H9 (cell line): ENCODE data around the gene TNFAIP2. TPM values are rescaled to one million over a fixed set of nuclear protein-coding genes. Genes with fewer than 3 reads are reported as not detected.

Experiments
- DNase-seq: peaks from one replicate; pipeline ENCODE4 v3.0.0-alpha.2; 2017
- H2AFZ ChIP-seq: one replicate; pipeline ENCODE4 v1.6.1; 2013; ENCODE audit warnings: mild to moderate bottlenecking, low read length, control low read depth, moderate library complexity
- H2AK5ac ChIP-seq: 2 replicates; pipeline ENCODE4 v1.6.1; 2013; ENCODE audit warnings: low read length, control low read depth, mixed read lengths; ENCODE audit not compliant: insufficient read length
- H2BK120ac ChIP-seq: one replicate; pipeline ENCODE4 v1.6.1; 2013; ENCODE audit warnings: low read depth, mild to moderate bottlenecking, low read length, control low read depth, inconsistent platforms; ENCODE audit not compliant: poor library complexity, severe bottlenecking
- H2BK12ac ChIP-seq: 2 replicates; pipeline ENCODE4 v1.6.1; 2013; ENCODE audit warnings: low read length, control low read depth, mixed read lengths, low read depth; ENCODE audit not compliant: insufficient read length
- H2BK15ac ChIP-seq: 2 replicates; pipeline ENCODE4 v1.6.1; 2013; ENCODE audit warnings: low read depth, low read length, control low read depth
- H2BK20ac ChIP-seq: one replicate; pipeline ENCODE4 v1.6.1; 2013; ENCODE audit warnings: low read depth, mild to moderate bottlenecking, low read length, control low read depth, inconsistent platforms; ENCODE audit not compliant: poor library complexity, severe bottlenecking
- H2BK5ac ChIP-seq: 2 replicates; pipeline ENCODE4 v1.6.1; 2013; ENCODE audit warnings: low read length, control low read depth, mixed read lengths; ENCODE audit not compliant: insufficient read length
- H3K14ac ChIP-seq: 2 replicates; pipeline ENCODE4 v1.6.1; 2013; ENCODE audit warnings: low read length, control low read depth; ENCODE audit not compliant: insufficient read depth
- H3K18ac ChIP-seq: 2 replicates; pipeline ENCODE4 v1.6.1; 2013; ENCODE audit warnings: low read depth, mild to moderate bottlenecking, mixed read lengths, low read length, control low read depth; ENCODE audit not compliant: insufficient read length
- H3K23ac ChIP-seq: 2 replicates; pipeline ENCODE4 v1.6.1; 2013; ENCODE audit warnings: low read length, control low read depth, mixed read lengths, low read depth; ENCODE audit not compliant: insufficient read length
- H3K23me2 ChIP-seq: 2 replicates; pipeline ENCODE4 v1.6.1; 2013; ENCODE audit warnings: low read depth, mild to moderate bottlenecking, mixed read lengths, low read length, control low read depth; ENCODE audit not compliant: insufficient read length, poor library complexity, severe bottlenecking
- H3K27ac ChIP-seq: 2 replicates; pipeline ENCODE4 v1.5.1; 2013; ENCODE audit warnings: low read length, control low read depth, mixed read lengths, low read depth; ENCODE audit not compliant: insufficient read length
- H3K27me3 ChIP-seq: 2 replicates; pipeline ENCODE4 v1.6.1; 2013; ENCODE audit warnings: low read length, control low read depth, inconsistent platforms; ENCODE audit not compliant: insufficient read depth
- H3K4ac ChIP-seq: 2 replicates; pipeline ENCODE4 v1.6.1; 2013; ENCODE audit warnings: low read depth, mild to moderate bottlenecking, control low read depth, inconsistent platforms, low read length, moderate library complexity
- H3K4me1 ChIP-seq: 2 replicates; pipeline ENCODE4 v1.6.1; 2013; ENCODE audit warnings: low read length, control low read depth, inconsistent platforms; ENCODE audit not compliant: insufficient read depth
- H3K4me2 ChIP-seq: 2 replicates; pipeline ENCODE4 v1.6.1; 2013; ENCODE audit warnings: low read length, control low read depth, mixed read lengths; ENCODE audit not compliant: insufficient read length, insufficient read depth
- H3K56ac ChIP-seq: 2 replicates; pipeline ENCODE4 v1.6.1; 2013; ENCODE audit warnings: low read depth, mild to moderate bottlenecking, mixed read lengths, low read length, control low read depth; ENCODE audit not compliant: insufficient read length
- H3K79me1 ChIP-seq: 2 replicates; pipeline ENCODE4 v1.6.1; 2013; ENCODE audit warnings: low read depth, mild to moderate bottlenecking, moderate library complexity, low read length, control low read depth, inconsistent platforms; ENCODE audit not compliant: insufficient read depth, poor library complexity, severe bottlenecking
- H3K79me2 ChIP-seq: 2 replicates; pipeline ENCODE4 v1.6.1; 2013; ENCODE audit warnings: low read length, control low read depth, inconsistent platforms; ENCODE audit not compliant: insufficient read depth
- H3K9ac ChIP-seq: 2 replicates; pipeline ENCODE4 v1.6.1; 2013; ENCODE audit warnings: low read length, control low read depth, mixed read lengths; ENCODE audit not compliant: insufficient read length; ENCODE audit errors: extremely low read depth
- H3K9me3 ChIP-seq: one replicate; pipeline ENCODE4 v1.6.1; 2013; ENCODE audit warnings: low read depth, low read length, inconsistent platforms; ENCODE audit not compliant: control insufficient read depth
- H3T11ph ChIP-seq: one replicate; pipeline ENCODE4 v1.6.1; 2013; ENCODE audit warnings: mild to moderate bottlenecking, low read length, control low read depth, inconsistent platforms
- H4K20me1 ChIP-seq: one replicate; pipeline ENCODE4 v1.6.1; 2013; ENCODE audit not compliant: control insufficient read depth, insufficient read length, insufficient read depth
- H4K5ac ChIP-seq: 2 replicates; pipeline ENCODE4 v1.6.1; 2013; ENCODE audit warnings: low read depth, mild to moderate bottlenecking, mixed read lengths, low read length, control low read depth; ENCODE audit not compliant: insufficient read length
- H4K8ac ChIP-seq: replicated peaks from 2 replicates; pipeline ENCODE4 v1.6.1; 2013; ENCODE audit warnings: low read length, control low read depth, mixed read lengths, low read depth; ENCODE audit not compliant: insufficient read length
- H4K91ac ChIP-seq: 2 replicates; pipeline ENCODE4 v1.6.1; 2013; ENCODE audit warnings: low read depth, mild to moderate bottlenecking, moderate library complexity, mixed read lengths, low read length, control low read depth; ENCODE audit not compliant: insufficient read length
- H3K27ac Mint-ChIP-seq, 3 experiments: 2 replicates in 2 of 3; 3 replicates in 1 of 3; pipeline ENCODE4 v1.8.0; 2020 to 2021; ENCODE audit warnings: mixed read lengths in 3 of 3, mild to moderate bottlenecking in 1 of 3, moderate library complexity in 1 of 3
- H3K27me3 Mint-ChIP-seq: 2 replicates; pipeline ENCODE4 v1.8.0; 2021; ENCODE audit warnings: low read depth, mild to moderate bottlenecking, moderate library complexity, mixed read lengths
- H3K36me3 Mint-ChIP-seq, 3 experiments: 2 replicates in 2 of 3; 3 replicates in 1 of 3; pipeline ENCODE4 v1.8.0; 2020 to 2021; ENCODE audit warnings: low read depth in 3 of 3, mixed read lengths in 3 of 3; ENCODE audit not compliant: insufficient read depth in 1 of 3
- H3K4me1 Mint-ChIP-seq, 2 experiments: 2 replicates each; pipeline ENCODE4 v1.8.0; 2020; ENCODE audit warnings: mixed read lengths in 2 of 2
- H3K4me3 Mint-ChIP-seq, 2 experiments: 2 replicates in 1 of 2; 3 replicates in 1 of 2; pipeline ENCODE4 v1.8.0; 2020 to 2021; ENCODE audit warnings: mild to moderate bottlenecking in 2 of 2, mixed read lengths in 2 of 2, moderate library complexity in 1 of 2
- H3K9me3 Mint-ChIP-seq, 2 experiments: 2 replicates in 1 of 2; 3 replicates in 1 of 2; pipeline ENCODE4 v1.8.0; 2020; ENCODE audit warnings: mild to moderate bottlenecking in 2 of 2, mixed read lengths in 2 of 2, moderate library complexity in 1 of 2
- CTCF ChIP-seq: fragments of 200-600 bp; sonication (generic); conservative IDR thresholded peaks from 3 replicates; pipeline ENCODE4 v1.8.0; 2021; ENCODE audit warnings: antibody characterized with exemption, mild to moderate bottlenecking
- WGBS: extraction: QIAGEN DNeasy Blood & Tissue Kit; methylation state at CpG from one replicate; pipeline ENCODE4 v1.1.7; 2013; ENCODE audit warnings: missing lambda C conversion rate, low lambda C conversion rate, mixed read lengths; ENCODE audit not compliant: insufficient read length; ENCODE audit errors: extremely low coverage; 5-methylcytosine and 5-hydroxymethylcytosine counted together
- total RNA-seq: library from RNA; stranded (reverse); gene quantifications from 2 replicates; pipeline ENCODE4 v1.2.1, GENCODE V29; 2021

TNFAIP2 gene
- total RNA-seq, 1 experiment from 2014 or later: 29.3 TPM

- Histone ChIP-seq H3K14ac (no peak overlapping the region), H3K4me1 (no peaks in the 10 kb centered on the region), H2AFZ (no peak overlapping the region), H2BK20ac (no peak overlapping the region), H3K23ac (no peak overlapping the region), H3K4me2 (no peak overlapping the region), H4K20me1 (no peaks in the 10 kb centered on the region), H3K56ac (no peak overlapping the region), H3T11ph (no peak overlapping the region), H3K79me2 (no peaks in the 10 kb centered on the region), H4K91ac (no peak overlapping the region), H2BK12ac (no peak overlapping the region), H2BK120ac (no peak overlapping the region), H4K5ac (no peak overlapping the region), H3K18ac (no peak overlapping the region), H3K27ac (no peak overlapping the region), H4K8ac (no peak overlapping the region), H2AK5ac (no peak overlapping the region), H3K79me1 (no peaks in the 10 kb centered on the region), H3K4ac (no peak overlapping the region), H2BK5ac (no peak overlapping the region), H3K9me3 (no peaks in the 10 kb centered on the region), H3K9ac (no peak overlapping the region), H2BK15ac (no peak overlapping the region), H3K23me2 (no peaks in the 10 kb centered on the region), H3K27me3 (no peaks in the 10 kb centered on the region)
- Mint-ChIP-seq H3K27me3 (peaks cover 33% of the 10 kb centered on the region), H3K9me3 (no peaks in the 10 kb centered on the region), H3K36me3 (no peaks in the 10 kb centered on the region; a peak in 1 of 7 replicates), H3K4me1 (peaks cover 9 to 30% of the 10 kb centered on the region in 2 experiments), H3K4me3 (no peak overlapping the region), H3K27ac (no peak overlapping the region)
- WGBS: no CpG with 5 or more reads among the region's 85 CpGs
- no peak for DNase-seq
- TF ChIP-seq CTCF: no peak
Measured at GRCh38 chr14:103101963-103102688, 21.1 kb upstream of the TNFAIP2 start.
